Kidney capillary endothelial cell (primary cell): ENCODE data around the gene PCNT.

Experiments used
- DNase-seq: peaks from one replicate; pipeline ENCODE4 v3.0.0-alpha.2; 2018; ENCODE audit warnings: low spot score

The PCNT gene

GRCh38 chr21:46409641-46410406, 85.9 kb downstream of the PCNT start:
- no peak for DNase-seq

- DNase-seq: no peak
These were observed 86.6 kb downstream of the PCNT start for GRCh38 chr21:46410516-46410915.

DNA sequence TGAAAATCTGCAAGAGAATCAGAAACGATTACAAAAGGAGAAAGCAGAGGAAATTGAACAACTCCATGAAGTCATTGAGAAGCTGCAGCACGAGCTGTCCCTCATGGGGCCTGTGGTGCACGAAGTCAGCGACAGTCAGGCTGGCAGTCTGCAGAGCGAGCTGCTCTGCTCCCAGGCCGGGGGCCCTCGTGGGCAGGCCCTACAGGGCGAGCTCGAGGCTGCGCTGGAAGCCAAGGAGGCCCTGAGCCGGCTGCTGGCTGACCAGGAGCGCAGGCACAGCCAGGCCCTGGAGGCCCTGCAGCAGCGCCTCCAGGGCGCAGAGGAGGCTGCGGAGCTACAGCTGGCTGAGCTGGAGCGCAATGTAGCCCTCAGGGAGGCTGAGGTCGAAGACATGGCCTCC, 87.3 kb downstream of the PCNT start:
- no peak for DNase-seq

- no peak for DNase-seq
These were observed 87.7 kb downstream of the PCNT start for GRCh38 chr21:46411691-46412090.

DNA sequence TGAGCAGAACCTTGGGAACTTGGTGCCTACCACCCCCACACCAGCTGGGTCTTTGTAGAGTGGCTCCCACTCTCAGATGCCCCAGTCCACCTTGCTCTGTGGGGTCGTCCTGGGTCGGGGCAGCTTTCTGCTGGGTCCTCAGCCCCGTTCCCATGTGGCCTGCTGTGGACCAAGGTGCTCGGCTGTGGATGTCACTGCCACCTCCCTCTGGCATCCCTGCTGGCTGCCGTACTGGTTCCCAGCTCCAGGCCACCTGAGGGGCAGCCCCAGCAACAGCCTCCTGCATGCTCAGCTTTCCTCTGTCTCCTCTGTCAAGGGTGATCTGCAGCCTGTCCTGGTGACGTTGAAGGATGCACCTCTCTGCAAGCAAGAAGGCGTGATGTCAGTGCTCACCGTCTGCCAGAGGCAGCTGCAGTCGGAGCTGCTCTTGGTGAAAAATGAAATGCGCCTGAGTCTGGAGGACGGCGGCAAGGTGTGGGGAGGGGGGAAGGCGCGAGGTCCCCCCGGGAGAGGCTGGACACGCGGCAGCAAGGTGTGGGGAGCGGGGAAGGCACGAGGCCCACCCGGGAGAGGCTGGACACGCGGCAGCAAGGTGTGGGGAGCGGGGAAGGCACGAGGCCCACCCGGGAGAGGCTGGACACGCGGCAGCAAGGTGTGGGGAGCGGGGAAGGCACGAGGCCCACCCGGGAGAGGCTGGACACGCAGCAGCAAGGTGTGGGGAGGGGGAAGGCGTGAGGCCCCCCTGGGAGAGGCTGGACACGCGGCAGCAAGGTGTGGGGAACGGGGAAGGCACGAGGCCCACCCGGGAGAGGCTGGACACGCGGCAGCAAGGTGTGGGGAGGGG, 88.8 kb downstream of the PCNT start:
- DNase-seq: no peak

DNA sequence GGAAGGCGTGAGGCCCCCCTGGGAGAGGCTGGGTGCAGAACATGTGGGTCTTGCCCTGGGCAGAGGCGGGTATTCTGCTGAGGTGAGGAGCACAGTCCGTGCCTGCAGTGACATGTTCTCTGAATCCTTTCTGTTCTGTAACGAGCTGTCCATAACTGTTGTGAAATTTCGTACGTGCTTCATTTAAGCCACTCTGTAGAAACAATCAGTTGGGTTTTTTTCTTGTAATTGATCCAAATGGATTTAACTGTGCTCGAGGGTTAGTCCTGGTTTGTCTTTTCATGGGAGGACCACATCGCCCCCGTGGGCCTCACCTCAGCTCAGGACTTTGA, 89.4 kb downstream of the PCNT start:
- DNase-seq: no peak

- no peak for DNase-seq
These were observed 91.0 kb downstream of the PCNT start for GRCh38 chr21:46414965-46415275.

GRCh38 chr21:46416551-46416950, 92.6 kb downstream of the PCNT start:
- DNase-seq: no peak

- DNase-seq: no peak
These were observed 94.5 kb downstream of the PCNT start for GRCh38 chr21:46418265-46418946.

DNA sequence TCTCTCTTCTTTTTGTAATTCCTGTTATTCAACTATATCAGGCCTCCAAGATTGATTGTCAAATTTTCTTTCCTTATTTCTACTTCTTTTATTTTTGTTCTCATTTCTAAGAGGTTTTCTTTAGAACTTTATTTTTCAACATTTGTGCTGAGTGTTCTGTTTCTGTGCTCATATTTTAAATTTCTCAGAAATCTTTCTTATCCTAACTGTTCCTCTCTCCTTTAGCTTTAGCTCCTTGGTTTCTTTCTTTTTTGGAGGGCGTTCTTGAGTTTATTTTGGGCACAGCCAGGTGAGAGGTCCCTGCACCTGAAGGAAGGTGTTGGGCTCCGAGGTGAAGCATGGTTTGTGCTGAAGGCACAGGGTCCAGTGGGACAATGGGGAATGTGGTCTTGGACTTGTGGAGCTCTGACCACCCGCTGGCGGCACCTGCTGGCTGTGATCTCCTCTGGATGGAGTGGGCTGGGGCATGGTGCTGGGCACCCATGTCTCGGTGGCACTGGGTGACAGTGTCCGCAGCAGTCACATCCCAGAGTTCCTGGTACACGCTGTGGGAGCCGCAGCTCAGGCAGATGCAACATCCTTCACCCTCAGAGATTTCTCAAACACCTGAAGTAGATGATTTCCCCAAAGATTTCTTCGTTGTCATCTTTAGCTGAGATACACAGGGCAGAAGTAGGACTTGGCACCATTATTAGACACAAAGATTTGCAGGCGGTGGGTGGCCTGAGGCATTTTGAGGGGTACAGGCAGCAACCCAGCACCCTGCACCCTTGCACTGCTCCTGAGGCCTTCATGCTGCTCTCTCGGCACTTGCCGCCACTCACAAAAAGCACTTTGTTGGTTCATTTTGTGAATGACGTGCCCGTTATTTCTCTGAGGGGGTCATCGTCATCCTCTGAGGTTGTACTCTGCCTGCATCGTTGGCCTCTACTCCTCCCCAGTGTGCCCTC, 96.6 kb downstream of the PCNT start:
- DNase-seq: no peak

- DNase-seq: no peak
These were observed 97.3 kb downstream of the PCNT start for GRCh38 chr21:46421191-46421750.

DNA sequence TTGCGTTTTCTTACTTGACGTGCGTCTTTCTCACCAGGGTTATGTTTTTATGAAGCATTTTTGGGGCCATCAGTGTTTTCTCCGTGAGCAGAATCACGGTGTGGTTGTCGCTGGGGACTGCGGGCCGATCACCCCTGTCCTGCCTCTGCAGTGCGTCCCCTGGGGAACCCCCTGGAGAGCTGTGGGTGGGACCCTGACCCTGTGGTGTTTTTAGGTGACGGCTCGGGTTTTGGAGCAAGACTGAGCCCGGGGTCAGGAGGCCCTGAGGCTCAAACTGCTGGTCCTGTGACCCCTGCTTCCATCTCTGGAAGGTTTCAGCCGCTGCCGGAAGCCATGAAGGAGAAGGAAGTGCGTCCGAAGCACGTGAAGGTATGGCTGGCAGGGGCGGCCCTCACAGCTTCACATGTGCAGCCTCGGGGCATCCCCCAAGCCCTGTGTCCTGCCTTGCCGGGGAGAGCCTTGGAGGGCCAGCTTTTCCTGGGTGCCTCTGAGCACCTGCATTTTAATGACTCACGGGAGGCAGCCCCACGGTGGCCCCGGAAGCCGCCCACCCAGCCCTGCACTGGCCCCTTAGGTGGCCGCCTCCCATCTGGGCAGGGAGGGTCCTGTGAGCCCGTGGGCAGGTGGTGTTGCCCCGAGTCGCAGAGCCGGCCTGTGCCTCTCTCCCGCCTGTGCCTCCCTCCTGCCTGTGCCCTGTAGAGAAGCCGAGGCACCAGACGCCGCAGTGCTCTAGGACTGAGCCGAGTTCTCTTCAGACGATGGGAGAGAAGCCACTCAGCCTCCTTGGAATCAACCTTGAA, 98.0 kb downstream of the PCNT start:
- DNase-seq: no peak

GRCh38 chr21:46422636-46423241, 98.8 kb downstream of the PCNT start:
- DNase-seq: no peak

- no peak for DNase-seq
These were observed 99.6 kb downstream of the PCNT start for GRCh38 chr21:46423546-46424038.

DNA sequence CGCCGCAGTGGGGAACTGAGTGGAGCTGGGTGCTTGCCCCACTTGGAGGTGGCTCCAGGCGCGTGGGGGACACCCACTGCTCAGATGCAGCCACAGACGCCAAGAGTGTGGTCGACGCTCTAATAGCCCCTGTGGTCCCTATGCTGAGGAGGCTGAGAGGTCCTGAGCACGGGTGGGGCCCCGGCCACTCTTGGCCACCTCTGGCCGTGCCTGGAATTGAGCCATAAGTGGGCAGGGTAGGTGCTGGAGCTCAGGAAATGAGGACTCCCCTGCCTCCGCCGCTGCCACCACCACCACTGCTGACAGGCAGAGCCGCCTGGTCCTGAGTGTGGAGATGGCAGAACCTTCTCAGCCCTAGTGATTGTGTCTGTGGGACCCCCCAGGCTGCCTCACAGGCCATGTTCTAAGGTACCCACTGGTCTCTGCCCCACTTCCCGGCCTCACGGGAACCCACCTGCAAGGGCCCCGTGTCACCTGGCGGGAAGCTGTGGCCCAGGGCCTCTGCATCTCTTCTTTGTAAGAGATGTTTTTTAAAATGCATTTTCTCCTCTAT, 100.2 kb downstream of the PCNT start:
- DNase-seq: no peak

- no peak for DNase-seq
These were observed 100.7 kb downstream of the PCNT start for GRCh38 chr21:46424621-46425020.

DNA sequence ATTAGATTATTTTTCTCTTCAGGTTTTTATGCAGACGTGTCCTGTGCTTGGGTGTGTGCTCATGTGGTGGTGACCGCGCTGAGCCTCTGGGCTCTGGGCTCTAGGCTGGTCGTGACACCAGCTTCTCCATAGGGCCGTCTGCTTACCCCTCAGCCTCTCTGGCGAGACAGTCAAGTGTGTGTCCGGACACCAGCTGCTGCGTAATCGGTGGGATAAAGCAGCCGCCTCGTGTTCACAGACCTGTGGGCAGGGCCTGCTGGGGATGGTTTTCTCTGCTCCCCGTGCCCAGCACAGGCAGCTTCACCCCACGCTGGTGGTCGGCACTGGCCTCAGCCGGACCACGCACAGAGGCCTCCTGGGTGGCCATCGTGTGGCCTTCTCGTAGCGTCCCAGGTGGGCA, 101.1 kb downstream of the PCNT start:
- DNase-seq: no peak

- no peak for DNase-seq
These were observed 101.6 kb downstream of the PCNT start for GRCh38 chr21:46425571-46425970.

GRCh38 chr21:46426313-46427046, 102.5 kb downstream of the PCNT start:
- no peak for DNase-seq
